BJ (cell line): Measurements from ENCODE around the gene FNDC11. TPM values are rescaled to one million over a fixed set of nuclear protein-coding genes. Genes with fewer than 3 reads are reported as not detected.
"Not testable (repeated sequence)": the region's sequence is repeated elsewhere in the genome, so short reads cannot be mapped to it uniquely, and the experiment has no call there.

Experiments used
- CTCF ChIA-PET: fragments of 350-600 bp; formaldehyde crosslinking; extraction: SDS; loops from one replicate; lab custom pipeline; 2021; ENCODE audit warnings: antibody characterized with exemption, inconsistent platforms; lab: Yijun Ruan, JAX
- POLR2A ChIA-PET: fragments of 300-600 bp; sonication (Branson Sonifier 250); formaldehyde crosslinking; extraction: SDS; loops from one replicate; lab custom pipeline; 2021; ENCODE audit warnings: antibody characterized with exemption; lab: Charles Lee
- DNase-seq: peaks from one replicate; pipeline ENCODE4 v3.0.0-alpha.2; 2011; ENCODE audit warnings: low read depth
- H3K27me3 ChIP-seq: 2 replicates; pipeline ENCODE4 v1.6.0; 2011; ENCODE audit warnings: low read length; ENCODE audit not compliant: control insufficient read depth, insufficient read depth
- H3K36me3 ChIP-seq: 2 replicates; pipeline ENCODE4 v1.5.1; 2011; ENCODE audit warnings: low read length; ENCODE audit not compliant: control insufficient read depth, insufficient read depth
- H3K4me3 ChIP-seq: 2 replicates; pipeline ENCODE4 v1.5.1; 2011; ENCODE audit warnings: low read depth, mild to moderate bottlenecking, control low read depth, low read length
- polyA plus RNA-seq: library from polyadenylated mRNA; depleted of rRNA; stranded (reverse); fragments of >200 nt; gene quantifications from 2 replicates; pipeline ENCODE4 v1.2.3, GENCODE V29; 2011; rRNA removed
- TF ChIP-seq, protein P1 (sequence below): IDR thresholded peaks from 2 replicates; pipeline ENCODE4 v1.5.1; 2011; ENCODE audit warnings: low read depth, mild to moderate bottlenecking, control low read depth, inconsistent platforms, low read length, moderate library complexity; ENCODE audit not compliant: insufficient read depth

Gene FNDC11
- polyA plus RNA-seq, 1 experiment: 0.76 TPM

DNA sequence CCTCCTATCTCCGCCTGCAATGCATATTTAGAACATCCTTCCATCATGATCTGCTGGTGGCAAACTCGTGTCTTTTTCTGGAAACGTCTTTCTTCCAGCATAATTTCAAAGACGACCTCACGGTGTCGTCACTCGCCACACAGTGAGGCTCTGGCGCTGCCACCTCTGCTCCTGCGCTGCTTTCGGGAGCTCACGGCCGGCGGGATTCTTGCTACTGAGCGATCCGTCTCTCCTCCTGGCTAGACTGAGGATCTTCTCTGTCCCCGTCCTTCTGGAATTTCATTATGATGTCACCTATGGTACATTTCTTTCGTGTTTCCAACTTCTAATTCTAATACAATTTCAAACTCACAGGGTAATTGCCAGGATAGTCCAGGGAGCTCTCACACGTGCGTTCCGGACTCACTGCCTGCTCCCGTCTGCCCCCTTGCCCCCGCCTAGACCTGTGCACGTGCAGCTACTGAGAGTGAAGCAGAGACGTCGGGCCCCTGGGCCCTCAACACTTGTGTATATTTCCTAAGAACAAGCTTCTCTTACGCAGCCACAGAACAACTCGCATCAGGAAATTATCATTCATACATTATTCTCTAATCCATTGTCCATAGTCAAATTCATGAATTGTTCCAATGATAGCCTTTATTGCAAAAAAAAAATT is 45.6 kb downstream of the FNDC11 start:
- no peak overlapping the region for H3K4me3 ChIP-seq
- CTCF ChIA-PET: no interaction called here
- H3K27me3 ChIP-seq: no peaks in the 10 kb centered on the region
- H3K36me3 ChIP-seq: peaks cover 25% of the 10 kb centered on the region
- TF ChIP-seq, protein P1, sequence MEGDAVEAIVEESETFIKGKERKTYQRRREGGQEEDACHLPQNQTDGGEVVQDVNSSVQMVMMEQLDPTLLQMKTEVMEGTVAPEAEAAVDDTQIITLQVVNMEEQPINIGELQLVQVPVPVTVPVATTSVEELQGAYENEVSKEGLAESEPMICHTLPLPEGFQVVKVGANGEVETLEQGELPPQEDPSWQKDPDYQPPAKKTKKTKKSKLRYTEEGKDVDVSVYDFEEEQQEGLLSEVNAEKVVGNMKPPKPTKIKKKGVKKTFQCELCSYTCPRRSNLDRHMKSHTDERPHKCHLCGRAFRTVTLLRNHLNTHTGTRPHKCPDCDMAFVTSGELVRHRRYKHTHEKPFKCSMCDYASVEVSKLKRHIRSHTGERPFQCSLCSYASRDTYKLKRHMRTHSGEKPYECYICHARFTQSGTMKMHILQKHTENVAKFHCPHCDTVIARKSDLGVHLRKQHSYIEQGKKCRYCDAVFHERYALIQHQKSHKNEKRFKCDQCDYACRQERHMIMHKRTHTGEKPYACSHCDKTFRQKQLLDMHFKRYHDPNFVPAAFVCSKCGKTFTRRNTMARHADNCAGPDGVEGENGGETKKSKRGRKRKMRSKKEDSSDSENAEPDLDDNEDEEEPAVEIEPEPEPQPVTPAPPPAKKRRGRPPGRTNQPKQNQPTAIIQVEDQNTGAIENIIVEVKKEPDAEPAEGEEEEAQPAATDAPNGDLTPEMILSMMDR: no peak
- POLR2A ChIA-PET: interaction anchor here (0.5 kb wide), 1 partner anchor 25 kb away, joined by 3 read pairs; no protein-coding TSS in a partner anchor
- no peak for DNase-seq

DNA sequence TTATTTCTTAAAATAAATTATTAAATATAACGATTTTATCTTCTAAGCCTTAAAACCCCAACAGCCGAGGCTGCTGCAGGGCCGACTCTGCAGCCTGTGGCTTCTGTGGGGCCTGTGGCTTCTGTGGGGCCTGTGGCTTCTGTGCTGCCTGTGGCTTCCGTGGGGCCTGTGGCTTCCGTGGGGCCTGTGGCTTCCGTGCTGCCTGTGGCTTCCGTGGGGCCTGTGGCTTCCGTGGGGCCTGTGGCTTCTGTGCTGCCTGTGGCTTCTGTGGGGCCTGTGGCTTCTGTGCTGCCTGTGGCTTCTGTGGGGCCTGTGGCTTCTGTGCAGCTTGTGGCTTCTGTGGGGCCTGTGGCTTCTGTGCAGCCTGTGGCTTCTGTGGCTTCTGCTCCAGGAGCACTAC is 47.7 kb downstream of the FNDC11 start:
- H3K27me3 ChIP-seq, POLR2A ChIA-PET, DNase-seq, H3K4me3 ChIP-seq, CTCF ChIA-PET: not testable (repeated sequence)
- peaks cover 19% of the 10 kb centered on the region for H3K36me3 ChIP-seq

DNA sequence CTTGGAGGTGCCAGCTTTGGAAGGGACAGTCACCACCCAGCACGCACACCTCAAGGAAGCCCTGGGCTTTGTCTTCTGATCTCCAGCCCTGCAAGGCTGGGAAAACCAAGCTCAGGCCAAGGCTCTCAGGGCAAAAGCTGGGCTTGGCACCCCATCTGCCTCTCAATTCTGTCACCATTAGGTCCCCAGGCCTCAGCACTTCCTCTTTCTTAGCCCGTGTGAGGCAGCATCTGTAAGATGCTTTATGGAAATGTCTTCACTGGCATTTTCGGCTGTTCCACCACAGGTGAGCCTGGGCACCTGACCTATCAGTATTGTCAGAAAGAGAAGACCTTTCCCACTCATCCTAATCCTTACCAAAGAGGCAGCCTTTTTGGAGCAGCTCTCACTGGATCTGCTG is 48.4 kb downstream of the FNDC11 start:
- no peak for DNase-seq
- TF ChIP-seq, protein P1: no peak
- Histone ChIP-seq H3K27me3 (no peaks in the 10 kb centered on the region), H3K36me3 (peaks cover 19% of the 10 kb centered on the region), H3K4me3 (no peak overlapping the region)
- POLR2A ChIA-PET: no interaction called here
- CTCF ChIA-PET: interaction anchor here (0.7 kb wide), 1 partner anchor 66 kb away, joined by 3 read pairs; no protein-coding TSS in a partner anchor

Other genes starting within 250 kb of the FNDC11 start
- not detected in 2 replicates for gene CHRNA4, start 192.8 kb upstream of the FNDC11 start, polyA plus RNA-seq
- gene KCNQ2, start 81.5 kb upstream of the FNDC11 start, polyA plus RNA-seq: not detected in 2 replicates
- gene EEF1A2, start 55.1 kb upstream of the FNDC11 start, polyA plus RNA-seq: 8.3 and 9.4 TPM in 2 replicates
- gene PPDPF, start 33.4 kb upstream of the FNDC11 start, polyA plus RNA-seq: 16.5 and 26.9 TPM in 2 replicates
- 0.05 and 0.07 TPM in 2 replicates for gene PTK6, start 16.8 kb upstream of the FNDC11 start, polyA plus RNA-seq
- not detected in 2 replicates for gene SRMS, start 6.4 kb upstream of the FNDC11 start, polyA plus RNA-seq
- 4.3 and 7.9 TPM in 2 replicates for gene HELZ2, start 20.1 kb downstream of the FNDC11 start, polyA plus RNA-seq
- 5.2 and 7.4 TPM in 2 replicates for gene GMEB2, start 72.9 kb downstream of the FNDC11 start, polyA plus RNA-seq
- 9.7 and 12.7 TPM in 2 replicates for gene STMN3, start 99.3 kb downstream of the FNDC11 start, polyA plus RNA-seq
- gene RTEL1, start 104.2 kb downstream of the FNDC11 start, polyA plus RNA-seq: 13.6 and 18.3 TPM in 2 replicates
- 2.1 and 3.2 TPM in 2 replicates for gene TNFRSF6B, start 142.5 kb downstream of the FNDC11 start, polyA plus RNA-seq
- gene ARFRP1, start 153.8 kb downstream of the FNDC11 start, polyA plus RNA-seq: 29.3 and 41.9 TPM in 2 replicates
- gene ZGPAT, start 153.9 kb downstream of the FNDC11 start, polyA plus RNA-seq: 9.4 and 15.9 TPM in 2 replicates
- 1.7 and 2.5 TPM in 2 replicates for gene LIME1, start 182.5 kb downstream of the FNDC11 start, polyA plus RNA-seq
- gene SLC2A4RG, start 185.6 kb downstream of the FNDC11 start, polyA plus RNA-seq: 36.6 and 52.0 TPM in 2 replicates